Glutamatergic neuron (in vitro differentiated cells): Measurements from ENCODE around the gene CPE. TPM values are rescaled to one million over a fixed set of nuclear protein-coding genes. Genes with fewer than 3 reads are reported as not detected.

Experiments used
- DNase-seq: peaks from one replicate; pipeline ENCODE4 v3.0.0; 2022
- H3K27ac Mint-ChIP-seq: one replicate; pipeline ENCODE4 v1.8.0; 2020; ENCODE audit warnings: mild to moderate bottlenecking, mixed read lengths, inconsistent platforms; ENCODE audit not compliant: unreplicated experiment
- H3K27me3 Mint-ChIP-seq: one replicate; pipeline ENCODE4 v1.8.0; 2020; ENCODE audit warnings: mild to moderate bottlenecking, moderate library complexity, mixed read lengths, inconsistent platforms; ENCODE audit not compliant: unreplicated experiment
- H3K36me3 Mint-ChIP-seq: one replicate; pipeline ENCODE4 v1.8.0; 2020; ENCODE audit warnings: mild to moderate bottlenecking, mixed read lengths, inconsistent platforms; ENCODE audit not compliant: unreplicated experiment
- H3K4me1 Mint-ChIP-seq: one replicate; pipeline ENCODE4 v1.8.0; 2020; ENCODE audit warnings: mild to moderate bottlenecking, low read depth, mixed read lengths, inconsistent platforms; ENCODE audit not compliant: unreplicated experiment
- H3K4me3 Mint-ChIP-seq: one replicate; pipeline ENCODE4 v1.8.0; 2020; ENCODE audit warnings: mild to moderate bottlenecking, mixed read lengths, inconsistent platforms; ENCODE audit not compliant: unreplicated experiment
- H3K9me3 Mint-ChIP-seq: one replicate; pipeline ENCODE4 v1.8.0; 2020; ENCODE audit warnings: mild to moderate bottlenecking, moderate library complexity, mixed read lengths, inconsistent platforms; ENCODE audit not compliant: unreplicated experiment
- CTCF ChIP-seq: fragments of 200-600 bp; sonication (generic); IDR thresholded peaks from one replicate; pipeline ENCODE4 v1.5.0; 2021; ENCODE audit not compliant: partially characterized antibody, unreplicated experiment
- total RNA-seq: library from RNA; stranded (reverse); fragmentation: NEBNext Ultra II Directional; extraction: Animal tissue kit (Norgen Biotek cat#: 25700); gene quantifications from one replicate; pipeline ENCODE4 v1.2.1, GENCODE V29; 2021; ENCODE audit not compliant: unreplicated experiment

CPE gene
- total RNA-seq, 1 donor from 2014 or later: 253 TPM

GRCh38 chr4:165532976-165533375, 154.2 kb downstream of the CPE start:
- no peaks in the 10 kb centered on the region for H3K27me3 Mint-ChIP-seq
- TF ChIP-seq CTCF: no peak
- no peaks in the 10 kb centered on the region for H3K9me3 Mint-ChIP-seq
- H3K27ac Mint-ChIP-seq: no peak overlapping the region
- DNase-seq: no peak
- H3K36me3 Mint-ChIP-seq: no peaks in the 10 kb centered on the region
- peaks cover 4% of the 10 kb centered on the region for H3K4me1 Mint-ChIP-seq
- no peak overlapping the region for H3K4me3 Mint-ChIP-seq

- no peaks in the 10 kb centered on the region for H3K27me3 Mint-ChIP-seq
- no peaks in the 10 kb centered on the region for H3K9me3 Mint-ChIP-seq
- no peak overlapping the region for H3K4me3 Mint-ChIP-seq
- peak; percentile 88 for TF ChIP-seq CTCF
- peaks cover 4% of the 10 kb centered on the region for H3K4me1 Mint-ChIP-seq
- H3K27ac Mint-ChIP-seq: no peak overlapping the region
- no peaks in the 10 kb centered on the region for H3K36me3 Mint-ChIP-seq
- no peak for DNase-seq
Observed at GRCh38 chr4:165537028-165537648, 158.3 kb downstream of the CPE start.

GRCh38 chr4:165539801-165540200, 161.0 kb downstream of the CPE start:
- no peak for DNase-seq
- no peaks in the 10 kb centered on the region for H3K9me3 Mint-ChIP-seq
- no peak for TF ChIP-seq CTCF
- no peaks in the 10 kb centered on the region for H3K27me3 Mint-ChIP-seq
- no peak overlapping the region for H3K4me3 Mint-ChIP-seq
- H3K27ac Mint-ChIP-seq: no peak overlapping the region
- H3K4me1 Mint-ChIP-seq: peaks cover 7% of the 10 kb centered on the region
- no peaks in the 10 kb centered on the region for H3K36me3 Mint-ChIP-seq

- Mint-ChIP-seq H3K4me1 (peaks cover 7% of the 10 kb centered on the region), H3K27me3 (no peaks in the 10 kb centered on the region), H3K36me3 (no peaks in the 10 kb centered on the region), H3K9me3 (no peaks in the 10 kb centered on the region), H3K4me3 (no peak overlapping the region), H3K27ac (no peak overlapping the region)
- TF ChIP-seq CTCF: no peak
- DNase-seq: no peak
Observed at GRCh38 chr4:165540206-165540830, 161.5 kb downstream of the CPE start.

GRCh38 chr4:165541851-165542459, 163.1 kb downstream of the CPE start:
- Mint-ChIP-seq H3K27me3 (no peaks in the 10 kb centered on the region), H3K4me3 (no peak overlapping the region), H3K4me1 (peaks cover 7% of the 10 kb centered on the region), H3K27ac (peak overlapping the region; percentile 86), H3K9me3 (no peaks in the 10 kb centered on the region), H3K36me3 (no peaks in the 10 kb centered on the region)
- no peak for DNase-seq
- no peak for TF ChIP-seq CTCF
